ENCODE measurements around the gene PAM.

PAM gene

DNA sequence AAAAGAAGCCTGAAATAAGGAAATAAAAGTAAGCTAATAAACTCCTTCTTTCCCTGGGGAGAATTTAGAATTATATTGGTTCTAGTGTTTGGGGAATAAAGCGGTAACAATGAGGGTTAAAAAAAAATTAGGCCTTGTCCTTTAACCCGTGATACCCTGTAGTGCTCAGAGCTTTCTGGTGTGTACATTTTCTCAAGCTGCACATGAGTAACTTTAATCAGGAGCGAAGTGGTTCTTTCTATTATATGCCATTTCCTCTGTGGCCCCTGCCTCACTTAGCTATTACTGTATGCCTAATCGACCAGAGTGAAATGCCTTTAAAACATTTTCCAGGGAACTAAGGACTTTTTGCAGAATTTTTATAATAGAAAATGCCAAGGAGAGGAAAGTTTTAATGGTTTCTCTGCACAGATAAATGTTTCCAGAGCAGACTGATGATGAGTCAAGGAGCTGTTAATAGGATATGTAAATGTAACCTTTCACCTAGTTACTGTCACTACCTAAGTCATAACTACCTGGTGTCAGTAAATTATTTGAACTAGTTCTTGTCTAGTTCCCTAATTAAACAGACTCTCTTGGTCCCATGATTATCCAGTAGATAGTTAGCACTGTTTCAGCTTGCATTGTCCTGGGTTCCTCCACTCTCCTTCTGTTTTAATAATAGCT is 7.6 kb downstream of the PAM start:
- Histone ChIP-seq H3K36me3 (no peaks in the 10 kb centered on the region), H3K27ac (no peak overlapping the region), H3K27me3 (ENCODE audit: insufficient read depth, low read depth, severe bottlenecking) (no peaks in the 10 kb centered on the region), H3K9me3 (ENCODE audit: severe bottlenecking) (no peaks in the 10 kb centered on the region), H3K4me3 (ENCODE audit: low read depth, low read length) (no peak overlapping the region)
- no peak for DNase-seq
- TF ChIP-seq, protein P1, sequence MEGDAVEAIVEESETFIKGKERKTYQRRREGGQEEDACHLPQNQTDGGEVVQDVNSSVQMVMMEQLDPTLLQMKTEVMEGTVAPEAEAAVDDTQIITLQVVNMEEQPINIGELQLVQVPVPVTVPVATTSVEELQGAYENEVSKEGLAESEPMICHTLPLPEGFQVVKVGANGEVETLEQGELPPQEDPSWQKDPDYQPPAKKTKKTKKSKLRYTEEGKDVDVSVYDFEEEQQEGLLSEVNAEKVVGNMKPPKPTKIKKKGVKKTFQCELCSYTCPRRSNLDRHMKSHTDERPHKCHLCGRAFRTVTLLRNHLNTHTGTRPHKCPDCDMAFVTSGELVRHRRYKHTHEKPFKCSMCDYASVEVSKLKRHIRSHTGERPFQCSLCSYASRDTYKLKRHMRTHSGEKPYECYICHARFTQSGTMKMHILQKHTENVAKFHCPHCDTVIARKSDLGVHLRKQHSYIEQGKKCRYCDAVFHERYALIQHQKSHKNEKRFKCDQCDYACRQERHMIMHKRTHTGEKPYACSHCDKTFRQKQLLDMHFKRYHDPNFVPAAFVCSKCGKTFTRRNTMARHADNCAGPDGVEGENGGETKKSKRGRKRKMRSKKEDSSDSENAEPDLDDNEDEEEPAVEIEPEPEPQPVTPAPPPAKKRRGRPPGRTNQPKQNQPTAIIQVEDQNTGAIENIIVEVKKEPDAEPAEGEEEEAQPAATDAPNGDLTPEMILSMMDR (IDR thresholded peaks at IDR 0.05; ENCODE audit: low read depth, low read length), result no peak

DNA sequence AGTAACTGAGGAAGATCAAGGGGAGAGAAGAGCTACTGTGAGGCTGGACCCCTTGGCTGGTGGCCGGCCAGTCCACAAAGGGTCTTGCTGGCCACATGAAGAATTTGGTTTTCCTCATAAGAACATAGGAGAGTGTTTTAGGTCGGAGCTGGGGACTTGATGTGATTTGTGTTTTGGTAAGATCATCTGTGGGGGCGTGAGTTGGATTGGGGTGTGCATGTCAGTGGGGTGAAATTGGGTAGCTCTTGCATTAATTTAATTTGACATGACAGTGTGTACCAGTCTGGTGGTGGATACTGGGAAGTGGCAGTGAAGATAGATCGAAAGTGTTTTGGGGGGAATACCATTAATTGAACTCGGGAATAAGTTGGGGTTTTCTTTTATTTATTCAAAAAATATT is 8.6 kb downstream of the PAM start:
- no peak overlapping the region for H3K4me3 ChIP-seq (ENCODE audit: low read depth, low read length)
- TF ChIP-seq, protein P1 (IDR thresholded peaks at IDR 0.05; ENCODE audit: low read depth, low read length), result no peak
- DNase-seq, result no peak

GRCh38 chr5:102764381-102765004 is 9.4 kb downstream of the PAM start:
- no peak overlapping the region for H3K4me3 ChIP-seq (ENCODE audit: low read depth, low read length)
- H3K27ac ChIP-seq, result no peak overlapping the region
- TF ChIP-seq, protein P1 (IDR thresholded peaks at IDR 0.05; ENCODE audit: low read depth, low read length), result no peak
- no peak for DNase-seq
- no peaks in the 10 kb centered on the region for H3K9me3 ChIP-seq (ENCODE audit: severe bottlenecking)
- H3K27me3 ChIP-seq (ENCODE audit: insufficient read depth, low read depth, severe bottlenecking), result no peaks in the 10 kb centered on the region
- no peaks in the 10 kb centered on the region for H3K36me3 ChIP-seq

More for the DNA sequence above, 8.6 kb downstream of the PAM start:
- no peaks in the 10 kb centered on the region for H3K27me3 ChIP-seq (ENCODE audit: insufficient read depth, low read depth, severe bottlenecking)
- H3K27ac ChIP-seq, result no peak overlapping the region
- no peaks in the 10 kb centered on the region for H3K36me3 ChIP-seq
- no peaks in the 10 kb centered on the region for H3K9me3 ChIP-seq (ENCODE audit: severe bottlenecking)

DNA sequence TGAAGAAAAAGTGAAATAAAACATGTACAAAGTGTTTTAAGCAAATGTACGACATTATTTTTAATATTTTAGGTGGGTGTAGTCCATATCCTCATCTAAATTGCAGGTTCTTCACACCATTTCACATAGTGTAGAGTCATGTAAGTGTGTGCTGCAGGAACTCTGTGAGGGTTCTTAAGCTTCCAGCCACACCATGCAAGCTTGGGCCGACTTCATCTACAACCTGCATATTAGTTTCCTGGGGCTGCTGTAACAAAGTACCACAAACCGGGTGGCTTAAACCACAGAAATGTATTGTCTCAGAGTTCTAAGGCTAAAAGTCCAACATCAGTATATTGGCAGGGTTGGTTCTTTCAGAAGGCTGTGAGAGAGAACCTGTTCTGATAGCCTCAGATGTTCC is 10.2 kb downstream of the PAM start:
- Histone ChIP-seq H3K36me3 (no peaks in the 10 kb centered on the region), H3K4me3 (ENCODE audit: low read depth, low read length) (no peak overlapping the region), H3K9me3 (ENCODE audit: severe bottlenecking) (no peaks in the 10 kb centered on the region), H3K27me3 (ENCODE audit: insufficient read depth, low read depth, severe bottlenecking) (no peaks in the 10 kb centered on the region), H3K27ac (no peak overlapping the region)
- no peak for DNase-seq
- TF ChIP-seq, protein P1 (IDR thresholded peaks at IDR 0.05; ENCODE audit: low read depth, low read length), result no peak

DNA sequence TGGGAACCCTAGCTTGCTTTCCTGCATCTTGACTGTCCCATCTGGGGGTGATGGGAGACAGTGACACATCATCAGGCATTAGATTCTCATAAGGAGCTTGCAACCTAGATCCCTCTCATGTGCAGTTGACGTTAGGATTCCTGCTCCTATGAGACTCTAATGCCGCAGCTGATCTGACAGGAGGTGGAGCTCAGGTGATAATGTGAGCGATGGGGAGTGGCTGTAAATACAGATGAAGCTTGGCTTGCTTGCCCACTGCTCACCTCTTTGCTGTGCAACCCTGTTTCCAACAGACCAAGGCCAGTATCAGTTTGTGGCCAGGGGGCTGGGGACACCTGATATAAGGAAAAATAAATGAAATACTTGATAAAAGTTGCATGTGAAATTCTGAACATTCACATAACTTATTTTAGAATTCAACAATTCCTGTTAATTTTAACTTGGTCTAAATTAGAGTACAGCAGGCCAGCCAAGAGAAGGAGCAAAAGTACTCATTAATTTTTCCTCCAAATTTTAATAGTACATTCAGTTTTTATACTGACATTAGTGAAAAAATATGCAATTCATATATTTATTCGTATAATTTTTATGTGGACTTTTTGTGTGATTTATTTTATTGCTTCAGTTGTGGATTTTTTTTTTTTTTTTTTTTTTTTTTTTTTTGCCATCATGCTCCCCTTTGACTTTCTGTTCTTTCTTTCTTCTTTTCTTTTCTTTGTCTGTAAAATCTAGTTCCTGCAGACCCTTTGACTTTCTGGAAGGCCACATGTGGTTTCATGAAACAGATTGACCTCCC is 11.4 kb downstream of the PAM start:
- no peak for DNase-seq
- Histone ChIP-seq H3K36me3 (no peaks in the 10 kb centered on the region), H3K9me3 (ENCODE audit: severe bottlenecking) (no peaks in the 10 kb centered on the region), H3K27ac (no peak overlapping the region), H3K4me3 (ENCODE audit: low read depth, low read length) (no peak overlapping the region), H3K27me3 (ENCODE audit: insufficient read depth, low read depth, severe bottlenecking) (no peaks in the 10 kb centered on the region)
- TF ChIP-seq, protein P1 (IDR thresholded peaks at IDR 0.05; ENCODE audit: low read depth, low read length), result no peak

Measured in WERI-Rb-1 (cell line).